Panc1 (cell line): Measurements from ENCODE around the gene KDM7A. TPM values are rescaled to one million over a fixed set of nuclear protein-coding genes. Genes with fewer than 3 reads are reported as not detected.

Experiments
- ATAC-seq: fragments of 200-7000 bp; cut with Tn5 transposase; 2 replicates; pipeline ENCODE4 v1.9.1; 2020; ENCODE audit warnings: mild to moderate bottlenecking, moderate library complexity
- BruUV-seq: library from RNA; stranded (reverse); fragments of 400-500 nt; replicated peaks from 2 replicates; lab custom pipeline; 2021; lab: Mats Ljungman, UMichigan
- CTCF ChIA-PET: fragments of 300-600 bp; sonication (Branson Sonifier 250); formaldehyde crosslinking; loops from one replicate; lab custom pipeline; 2022; ENCODE audit warnings: antibody characterized with exemption; lab: Charles Lee
- POLR2A ChIA-PET: fragments of 300-600 bp; sonication (Branson Sonifier 250); formaldehyde crosslinking; loops from one replicate; lab custom pipeline; 2022; ENCODE audit warnings: antibody characterized with exemption; lab: Charles Lee
- DNase-seq: peaks from one replicate; pipeline ENCODE4 v3.0.0-alpha.2; 2010; ENCODE audit warnings: low read depth, low spot score
- H3K27ac ChIP-seq: 2 replicates; pipeline ENCODE4 v1.5.1; 2011; ENCODE audit warnings: mild to moderate bottlenecking, low read length, inconsistent platforms
- H3K27me3 ChIP-seq: fragments of 200-500 bp; sonication (Bioruptor generic); 2 replicates; pipeline ENCODE4 v1.6.0; 2014; ENCODE audit warnings: low read length, inconsistent platforms; ENCODE audit not compliant: control insufficient read depth, insufficient read depth
- H3K36me3 ChIP-seq: fragments of 200-500 bp; sonication (Bioruptor generic); 2 replicates; pipeline ENCODE4 v1.5.1; 2014; ENCODE audit warnings: inconsistent platforms, mild to moderate bottlenecking, low read length, moderate library complexity; ENCODE audit not compliant: control insufficient read depth, insufficient read depth
- H3K4me1 ChIP-seq: 2 replicates; pipeline ENCODE4 v1.5.1; 2011; ENCODE audit warnings: inconsistent platforms, mild to moderate bottlenecking, low read length, moderate library complexity; ENCODE audit not compliant: control insufficient read depth, insufficient read depth
- H3K4me3 ChIP-seq, 2 experiments: 2 replicates each; pipeline ENCODE4 v1.5.1; 2011 to 2012; ENCODE audit warnings: low read depth in 2 of 2, low read length in 2 of 2, mild to moderate bottlenecking in 2 of 2, inconsistent platforms in 1 of 2, moderate library complexity in 1 of 2
- H3K9me3 ChIP-seq: fragments of 200-500 bp; sonication (Bioruptor generic); 2 replicates; pipeline ENCODE4 v1.5.1; 2014; ENCODE audit warnings: low read depth, mild to moderate bottlenecking, inconsistent platforms, low read length, moderate library complexity; ENCODE audit not compliant: control insufficient read depth, insufficient read depth
- CTCF ChIP-seq: fragments of 450-650 bp; IDR thresholded peaks from 2 replicates; pipeline ENCODE4 v1.5.1; 2017; ENCODE audit warnings: mild to moderate bottlenecking
- POLR2AphosphoS5 ChIP-seq: IDR thresholded peaks from 2 replicates; pipeline ENCODE4 v1.6.1; 2012; ENCODE audit warnings: mild to moderate bottlenecking, low read depth, low read length, moderate library complexity
- SIN3A ChIP-seq: IDR thresholded peaks from 2 replicates; pipeline ENCODE4 v1.6.1; 2012; ENCODE audit warnings: low read depth, mild to moderate bottlenecking, low read length, moderate library complexity, borderline replicate concordance; ENCODE audit not compliant: insufficient read depth
- TCF7L2 ChIP-seq: IDR thresholded peaks from 2 replicates; pipeline ENCODE4 v1.6.1; 2011; ENCODE audit warnings: mild to moderate bottlenecking, low read depth, low read length, inconsistent platforms
- in situ Hi-C: cut with HindIII; loops from 2 replicates; pipeline ENCODE4 v1.10.0; 2016; ENCODE audit warnings: low sequenced_read_pairs, low pct_unique_long_range_greater_than_20kb
- intact Hi-C: fragments of 100-400 bp; cut with micrococcal nuclease; formaldehyde crosslinking; loops from one replicate; pipeline ENCODE4 v1.10.0; 2022; ENCODE audit not compliant: unreplicated experiment
- total RNA-seq: library from RNA; stranded (reverse); gene quantifications from one replicate; pipeline ENCODE4 v1.2.1, GENCODE V29; 2021; ENCODE audit not compliant: unreplicated experiment
- TF ChIP-seq, protein P1 (sequence below), 2 experiments: IDR thresholded peaks; 2 replicates each; pipeline ENCODE4 v1.6.1; 2011 to 2012; ENCODE audit warnings: low read depth in 2 of 2, control low read depth in 1 of 2, low read length in 1 of 2, mild to moderate bottlenecking in 1 of 2, moderate library complexity in 1 of 2; ENCODE audit not compliant: insufficient read depth in 1 of 2

The KDM7A gene
- total RNA-seq, 1 experiment from 2014 or later, result 3.6 TPM

GRCh38 chr7:140222814-140223213 is 46.0 kb upstream of the KDM7A start:
- Histone ChIP-seq H3K27me3 (no peaks in the 10 kb centered on the region), H3K9me3 (no peaks in the 10 kb centered on the region), H3K4me1 (no peaks in the 10 kb centered on the region), H3K4me3 (no peak overlapping the region), H3K27ac (no peak overlapping the region), H3K36me3 (no peaks in the 10 kb centered on the region)
- ChIA-PET CTCF (no interaction called here), POLR2A (no interaction called here)
- intact Hi-C loops, result no loop called here
- in situ Hi-C loops, result no loop called here
- no peak for ATAC-seq
- no peak for DNase-seq
- no TSS peak for BruUV-seq
- TF ChIP-seq TCF7L2 (no peak), POLR2AphosphoS5 (no peak), SIN3A (no peak)
- TF ChIP-seq, protein P1, sequence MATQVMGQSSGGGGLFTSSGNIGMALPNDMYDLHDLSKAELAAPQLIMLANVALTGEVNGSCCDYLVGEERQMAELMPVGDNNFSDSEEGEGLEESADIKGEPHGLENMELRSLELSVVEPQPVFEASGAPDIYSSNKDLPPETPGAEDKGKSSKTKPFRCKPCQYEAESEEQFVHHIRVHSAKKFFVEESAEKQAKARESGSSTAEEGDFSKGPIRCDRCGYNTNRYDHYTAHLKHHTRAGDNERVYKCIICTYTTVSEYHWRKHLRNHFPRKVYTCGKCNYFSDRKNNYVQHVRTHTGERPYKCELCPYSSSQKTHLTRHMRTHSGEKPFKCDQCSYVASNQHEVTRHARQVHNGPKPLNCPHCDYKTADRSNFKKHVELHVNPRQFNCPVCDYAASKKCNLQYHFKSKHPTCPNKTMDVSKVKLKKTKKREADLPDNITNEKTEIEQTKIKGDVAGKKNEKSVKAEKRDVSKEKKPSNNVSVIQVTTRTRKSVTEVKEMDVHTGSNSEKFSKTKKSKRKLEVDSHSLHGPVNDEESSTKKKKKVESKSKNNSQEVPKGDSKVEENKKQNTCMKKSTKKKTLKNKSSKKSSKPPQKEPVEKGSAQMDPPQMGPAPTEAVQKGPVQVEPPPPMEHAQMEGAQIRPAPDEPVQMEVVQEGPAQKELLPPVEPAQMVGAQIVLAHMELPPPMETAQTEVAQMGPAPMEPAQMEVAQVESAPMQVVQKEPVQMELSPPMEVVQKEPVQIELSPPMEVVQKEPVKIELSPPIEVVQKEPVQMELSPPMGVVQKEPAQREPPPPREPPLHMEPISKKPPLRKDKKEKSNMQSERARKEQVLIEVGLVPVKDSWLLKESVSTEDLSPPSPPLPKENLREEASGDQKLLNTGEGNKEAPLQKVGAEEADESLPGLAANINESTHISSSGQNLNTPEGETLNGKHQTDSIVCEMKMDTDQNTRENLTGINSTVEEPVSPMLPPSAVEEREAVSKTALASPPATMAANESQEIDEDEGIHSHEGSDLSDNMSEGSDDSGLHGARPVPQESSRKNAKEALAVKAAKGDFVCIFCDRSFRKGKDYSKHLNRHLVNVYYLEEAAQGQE (IDR thresholded peaks at IDR 0.05; ENCODE audit: insufficient read depth in 1 of 2, low read depth in 2 of 2, low read length in 1 of 2), result no peak

GRCh38 chr7:140219672-140220524 is 43.1 kb upstream of the KDM7A start:
- no peak overlapping the region for H3K4me3 ChIP-seq
- intact Hi-C loops, result no loop called here
- ChIA-PET CTCF (interaction anchor here (0.6 to 0.7 kb wide), 2 partner anchors 339 to 574 kb away, joined by 3 read pairs; no protein-coding TSS in a partner anchor), POLR2A (no interaction called here)
- H3K36me3 ChIP-seq, result no peaks in the 10 kb centered on the region
- ATAC-seq (no peak), DNase-seq (no peak)
- no TSS peak for BruUV-seq
- in situ Hi-C loops, result no loop called here
- H3K27me3 ChIP-seq, result no peaks in the 10 kb centered on the region
- H3K9me3 ChIP-seq, result no peaks in the 10 kb centered on the region
- no peak overlapping the region for H3K27ac ChIP-seq
- TF ChIP-seq POLR2AphosphoS5, result no peak
- TF ChIP-seq, protein P1 (IDR thresholded peaks at IDR 0.05; ENCODE audit: insufficient read depth in 1 of 2, low read depth in 2 of 2, low read length in 1 of 2), result no peak
- TF ChIP-seq SIN3A, result no peak
- TF ChIP-seq CTCF, result no peak
- no peak for TF ChIP-seq TCF7L2
- no peaks in the 10 kb centered on the region for H3K4me1 ChIP-seq
